ENCODE measurements around the gene BFSP2. TPM values are rescaled to one million over a fixed set of nuclear protein-coding genes. Genes with fewer than 3 reads are reported as not detected.

Gene BFSP2
- total and polyA plus RNA-seq, 2 of the 13 experiments (the other 11 are each of a cell fraction or from before 2014, with no cell fraction given), result not detected

DNA sequence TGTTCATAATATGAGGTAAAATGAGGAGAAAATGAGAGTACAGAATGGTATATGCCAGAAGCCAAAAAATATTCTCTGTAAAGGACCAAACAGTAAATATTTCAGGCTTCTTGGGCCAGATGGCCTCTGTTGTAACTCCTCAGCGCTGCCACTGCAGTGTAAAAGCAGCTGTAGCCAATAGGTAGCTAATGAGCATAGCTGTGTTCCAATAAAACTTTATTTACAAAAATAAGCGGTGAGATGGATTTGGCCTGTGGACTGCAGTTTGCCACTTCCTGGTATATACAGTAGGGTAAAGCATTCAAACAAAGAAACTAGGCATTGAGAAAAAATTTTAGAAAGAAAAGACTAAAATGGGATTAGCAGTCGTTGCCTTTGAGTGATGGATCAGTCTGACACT is 51.5 kb downstream of the BFSP2 start:
- DNase-seq (ENCODE audit: low spot score) (no peak), FAIRE-seq (no peak), ATAC-seq (no peak)
- H3K9ac ChIP-seq (ENCODE audit: insufficient read depth, low read depth, low read length), result no peak overlapping the region
- no peaks in the 10 kb centered on the region for H3K36me3 ChIP-seq (replicated peaks in 1 of 2; ENCODE audit: control insufficient read depth in 1 of 2, insufficient read depth in 2 of 2, low read length in 2 of 2)
- H3K9me3 ChIP-seq (ENCODE audit: low read length), result no peaks in the 10 kb centered on the region
- ChIA-PET CTCF (ENCODE audit: low intra/inter-chr PET ratio, low total read pairs) (no interaction called here), POLR2A (no interaction called here)
- H2AFZ ChIP-seq (ENCODE audit: low read length), result no peak overlapping the region
- in situ Hi-C loops (cut with HindIII; ENCODE audit: extremely low pct_ligation_motif_present, low pct_unique_long_range_greater_than_20kb) (no loop called here), intact Hi-C loops (cut with micrococcal nuclease; ENCODE audit: unreplicated experiment) (no loop called here)
- no peak overlapping the region for H3K4me3 ChIP-seq (replicated peaks in 1 of 3; ENCODE audit: insufficient read depth in 1 of 3, low read depth in 2 of 3, low read length in 3 of 3)
- TF ChIP-seq, protein P1, sequence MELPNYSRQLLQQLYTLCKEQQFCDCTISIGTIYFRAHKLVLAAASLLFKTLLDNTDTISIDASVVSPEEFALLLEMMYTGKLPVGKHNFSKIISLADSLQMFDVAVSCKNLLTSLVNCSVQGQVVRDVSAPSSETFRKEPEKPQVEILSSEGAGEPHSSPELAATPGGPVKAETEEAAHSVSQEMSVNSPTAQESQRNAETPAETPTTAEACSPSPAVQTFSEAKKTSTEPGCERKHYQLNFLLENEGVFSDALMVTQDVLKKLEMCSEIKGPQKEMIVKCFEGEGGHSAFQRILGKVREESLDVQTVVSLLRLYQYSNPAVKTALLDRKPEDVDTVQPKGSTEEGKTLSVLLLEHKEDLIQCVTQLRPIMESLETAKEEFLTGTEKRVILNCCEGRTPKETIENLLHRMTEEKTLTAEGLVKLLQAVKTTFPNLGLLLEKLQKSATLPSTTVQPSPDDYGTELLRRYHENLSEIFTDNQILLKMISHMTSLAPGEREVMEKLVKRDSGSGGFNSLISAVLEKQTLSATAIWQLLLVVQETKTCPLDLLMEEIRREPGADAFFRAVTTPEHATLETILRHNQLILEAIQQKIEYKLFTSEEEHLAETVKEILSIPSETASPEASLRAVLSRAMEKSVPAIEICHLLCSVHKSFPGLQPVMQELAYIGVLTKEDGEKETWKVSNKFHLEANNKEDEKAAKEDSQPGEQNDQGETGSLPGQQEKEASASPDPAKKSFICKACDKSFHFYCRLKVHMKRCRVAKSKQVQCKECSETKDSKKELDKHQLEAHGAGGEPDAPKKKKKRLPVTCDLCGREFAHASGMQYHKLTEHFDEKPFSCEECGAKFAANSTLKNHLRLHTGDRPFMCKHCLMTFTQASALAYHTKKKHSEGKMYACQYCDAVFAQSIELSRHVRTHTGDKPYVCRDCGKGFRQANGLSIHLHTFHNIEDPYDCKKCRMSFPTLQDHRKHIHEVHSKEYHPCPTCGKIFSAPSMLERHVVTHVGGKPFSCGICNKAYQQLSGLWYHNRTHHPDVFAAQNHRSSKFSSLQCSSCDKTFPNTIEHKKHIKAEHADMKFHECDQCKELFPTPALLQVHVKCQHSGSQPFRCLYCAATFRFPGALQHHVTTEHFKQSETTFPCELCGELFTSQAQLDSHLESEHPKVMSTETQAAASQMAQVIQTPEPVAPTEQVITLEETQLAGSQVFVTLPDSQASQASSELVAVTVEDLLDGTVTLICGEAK (IDR thresholded peaks at IDR 0.05), result peak; percentile 54; the same call in 1 of the 2 replicates
- TF ChIP-seq, protein P1 (CRISPR knock-in tag; IDR thresholded peaks at IDR 0.05), result peak; percentile 97
- TF ChIP-seq ZNF10 (CRISPR knock-in tag; IDR thresholded peaks at IDR 0.05; ENCODE audit: borderline replicate concordance, low read depth), result no peak
- H3K79me2 ChIP-seq (ENCODE audit: insufficient read depth, low read length), result no peaks in the 10 kb centered on the region
- no TSS peak for BruUV-seq (replicated peaks)
- H4K20me1 ChIP-seq (ENCODE audit: insufficient read depth, low read length), result no peaks in the 10 kb centered on the region
- no peaks in the 10 kb centered on the region for H3K27me3 ChIP-seq (ENCODE audit: control insufficient read depth in 1 of 2, insufficient read depth in 2 of 2, low read length in 2 of 2)
- peaks cover 39% of the 10 kb centered on the region for H3K4me1 ChIP-seq (ENCODE audit: insufficient read depth, low read length)
- H3K4me2 ChIP-seq (ENCODE audit: low read depth, low read length), result no peak overlapping the region
- H3K27ac ChIP-seq (ENCODE audit: extremely low read length, insufficient read depth, low read length), result no peak overlapping the region
- WGBS (ENCODE audit: low lambda C conversion rate), result 81% methylated on average over 3 of the region's 3 CpGs
